Tibial artery (tissue), 4 donors: ENCODE results near the gene HAUS7.
A peak's percentile ranks its signal among the peaks of the same experiment; 100 is the strongest.

ENCODE experiments used
- DNase-seq, 2 donors: peaks; one replicate each; pipeline ENCODE4 v3.0.0-alpha.2; 2019
- H3K27ac ChIP-seq, 2 donors: fragments of 200-600 bp; sonication (generic) in 1 of 2; 1 replicate in 1 of 2; 2 replicates in 1 of 2; pipeline ENCODE4 v1.5.1; 2018 to 2019; ENCODE audit warnings: mild to moderate bottlenecking in 1 of 2
- H3K27me3 ChIP-seq, 2 donors: fragments of 200-600 bp; sonication (generic) in 1 of 2; one replicate each; pipeline versions ENCODE4 v1.5.1 to v1.6.0; 2016 to 2019
- H3K36me3 ChIP-seq, 3 donors: fragments of 200-600 bp; sonication (generic) in 2 of 3; one replicate each; pipeline ENCODE4 v1.5.1; 2016 to 2019; ENCODE audit warnings: mild to moderate bottlenecking in 2 of 3
- H3K4me1 ChIP-seq, 4 donors: fragments of 200-600 bp; sonication (generic) in 2 of 4; 1 replicate in 3 of 4; 2 replicates in 1 of 4; pipeline ENCODE4 v1.5.1; 2016 to 2019
- H3K4me3 ChIP-seq, 2 donors: fragments of 200-600 bp; sonication (generic) in 1 of 2; 1 replicate in 1 of 2; 2 replicates in 1 of 2; pipeline ENCODE4 v1.5.1; 2018 to 2019; ENCODE audit warnings: mild to moderate bottlenecking in 2 of 2
- H3K9me3 ChIP-seq, 3 donors: fragments of 200-600 bp; sonication (generic) in 1 of 3; one replicate each; pipeline ENCODE4 v1.5.1; 2016 to 2019
- CTCF ChIP-seq, 2 experiments: fragments of 200-600 bp in 1 of 2; fragments of 450-650 bp in 1 of 2; IDR thresholded peaks; one replicate each; pipeline ENCODE4 v1.5.1; 2017 to 2019; ENCODE audit warnings: antibody characterized with exemption in 2 of 2, mild to moderate bottlenecking in 1 of 2, moderate library complexity in 1 of 2
- intact Hi-C: fragments of 100-400 bp; cut with DNase I; formaldehyde crosslinking; loops from one replicate; pipeline ENCODE4 v1.15.0; 2023; ENCODE audit warnings: low total_unique reads

The HAUS7 gene

GRCh38 chrX:153494541-153495361 is 24.4 kb upstream of the HAUS7 start, which contains the start of gene BGN:
BGN (plus strand) TSS chrX:153494980; CDS start chrX:153504632, 9,652 bp downstream.
- Histone ChIP-seq H3K27me3 (no peaks in the 10 kb centered on the region), H3K4me3 (peak within 1 kb of the TSS; percentile 64 to 69), H3K27ac (peak within 1 kb of the TSS; percentile 86 to 93), H3K9me3 (no peaks in the 10 kb centered on the region), H3K4me1 (peaks cover 0 to 64% (median 42%) of the 10 kb centered on the region in 4 donors), H3K36me3 (no peaks in the 10 kb centered on the region)
- TF ChIP-seq CTCF (IDR thresholded peaks at IDR 0.05) = peak; percentile 28 to 55
- peak; percentile 47 to 83 for DNase-seq
- intact Hi-C loops = no loop called here

GRCh38 chrX:153494061-153494460 is 23.7 kb upstream of the HAUS7 start:
- TF ChIP-seq CTCF (IDR thresholded peaks at IDR 0.05) = no peak
- DNase-seq = peak in 1 of 2 donors; percentile 43
- no peaks in the 10 kb centered on the region for H3K27me3 ChIP-seq
- H3K9me3 ChIP-seq = no peaks in the 10 kb centered on the region
- intact Hi-C loops = no loop called here
- no peaks in the 10 kb centered on the region for H3K36me3 ChIP-seq
- peak overlapping the region; percentile 86 to 93 for H3K27ac ChIP-seq
- peak overlapping the region; percentile 64 to 69 for H3K4me3 ChIP-seq
- H3K4me1 ChIP-seq = peaks cover 0 to 64% (median 43%) of the 10 kb centered on the region in 4 donors

GRCh38 chrX:153493085-153493484 is 22.7 kb upstream of the HAUS7 start:
- DNase-seq = no peak
- peaks cover 7 to 64% (median 44%) of the 10 kb centered on the region in 4 donors for H3K4me1 ChIP-seq
- intact Hi-C loops = no loop called here
- no peaks in the 10 kb centered on the region for H3K27me3 ChIP-seq
- H3K36me3 ChIP-seq = no peaks in the 10 kb centered on the region
- no peak overlapping the region for H3K4me3 ChIP-seq
- no peak for TF ChIP-seq CTCF (IDR thresholded peaks at IDR 0.05)
- peak overlapping the region; percentile 86 to 93 for H3K27ac ChIP-seq
- no peaks in the 10 kb centered on the region for H3K9me3 ChIP-seq

- H3K27ac ChIP-seq = peak overlapping the region in 1 of 2 donors; percentile 93
- TF ChIP-seq CTCF (IDR thresholded peaks at IDR 0.05) = no peak
- H3K9me3 ChIP-seq = no peaks in the 10 kb centered on the region
- no peak for DNase-seq
- H3K4me3 ChIP-seq = no peak overlapping the region
- intact Hi-C loops = no loop called here
- H3K27me3 ChIP-seq = no peaks in the 10 kb centered on the region
- H3K36me3 ChIP-seq = no peaks in the 10 kb centered on the region
- H3K4me1 ChIP-seq = peaks cover 8 to 64% (median 44%) of the 10 kb centered on the region in 4 donors
Observed at GRCh38 chrX:153492543-153492942, 22.2 kb upstream of the HAUS7 start.

- no peaks in the 10 kb centered on the region for H3K9me3 ChIP-seq
- DNase-seq = no peak
- H3K36me3 ChIP-seq = no peaks in the 10 kb centered on the region
- TF ChIP-seq CTCF (IDR thresholded peaks at IDR 0.05) = no peak
- H3K4me1 ChIP-seq = peaks cover 8 to 71% (median 49%) of the 10 kb centered on the region in 4 donors
- peak overlapping the region; percentile 47 to 88 for H3K27ac ChIP-seq
- no peaks in the 10 kb centered on the region for H3K27me3 ChIP-seq
- intact Hi-C loops = no loop called here
- H3K4me3 ChIP-seq = no peak overlapping the region
Observed at GRCh38 chrX:153491918-153492317, 21.5 kb upstream of the HAUS7 start.
